HG02610 (cell line): ENCODE measurements around the gene TAF7.
A peak's percentile ranks its signal among the peaks of the same experiment; 100 is the strongest.
"Not testable (repeated sequence)": the region's sequence is repeated elsewhere in the genome, so short reads cannot be mapped to it uniquely, and the experiment has no call there.

ENCODE experiments used
- ATAC-seq: cut with Tn5 transposase; IDR thresholded peaks from one replicate; pipeline ENCODE4 v1.9.1; 2021; ENCODE audit warnings: mild to moderate bottlenecking, moderate library complexity; ENCODE audit not compliant: unreplicated experiment

The TAF7 gene, protein sequence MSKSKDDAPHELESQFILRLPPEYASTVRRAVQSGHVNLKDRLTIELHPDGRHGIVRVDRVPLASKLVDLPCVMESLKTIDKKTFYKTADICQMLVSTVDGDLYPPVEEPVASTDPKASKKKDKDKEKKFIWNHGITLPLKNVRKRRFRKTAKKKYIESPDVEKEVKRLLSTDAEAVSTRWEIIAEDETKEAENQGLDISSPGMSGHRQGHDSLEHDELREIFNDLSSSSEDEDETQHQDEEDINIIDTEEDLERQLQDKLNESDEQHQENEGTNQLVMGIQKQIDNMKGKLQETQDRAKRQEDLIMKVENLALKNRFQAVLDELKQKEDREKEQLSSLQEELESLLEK

DNA sequence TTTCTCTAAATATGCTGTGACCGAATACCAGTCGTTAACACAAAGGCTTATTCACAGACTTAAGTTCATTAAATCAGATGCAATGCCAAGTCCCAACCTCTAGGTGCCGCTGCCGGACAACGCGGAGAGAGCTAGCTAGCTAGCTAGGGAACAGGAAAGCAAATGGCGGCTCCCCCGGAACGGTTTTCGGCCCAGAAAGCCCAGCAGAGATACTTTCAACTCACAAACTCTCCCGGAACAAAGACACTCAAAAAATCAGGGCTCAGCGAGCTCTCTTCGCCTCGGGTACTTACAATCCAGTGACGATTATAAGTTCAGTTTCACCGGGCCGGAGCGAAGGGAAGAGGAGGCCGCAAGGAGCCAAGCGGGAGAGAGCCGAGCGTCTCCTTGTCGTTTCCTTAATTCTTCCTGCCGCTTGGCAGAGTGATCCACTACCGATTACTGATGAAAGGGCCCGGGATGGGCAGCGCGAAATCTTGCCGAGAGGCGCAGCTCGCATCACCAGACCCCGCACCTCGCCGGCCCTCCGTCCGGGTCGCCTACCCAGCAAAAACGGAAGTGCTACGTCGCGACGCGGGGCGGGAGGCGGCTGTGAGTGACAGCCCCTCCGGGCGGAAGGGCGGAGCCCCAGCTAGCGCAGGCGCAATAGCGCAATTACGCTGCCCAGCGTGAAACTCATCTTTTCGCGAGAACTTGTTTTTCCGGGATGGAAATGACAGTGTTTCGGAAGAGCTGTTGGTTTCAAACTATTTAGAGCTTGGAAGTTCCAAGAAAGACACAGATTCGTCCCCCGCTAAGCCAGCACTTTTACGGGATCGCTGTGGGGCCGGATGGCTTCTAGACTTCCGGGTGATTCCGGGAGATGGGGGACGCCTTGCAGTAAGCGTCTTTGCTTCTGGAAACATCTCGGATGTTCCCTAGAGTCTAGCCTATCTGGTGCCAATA lies at the start of gene TAF7:
Gene TAF7, minus strand, starts transcription at position 560 of the 945 bp plus-strand sequence. CDS start 740 bp downstream, outside the sequence.
- ATAC-seq: peak; percentile 94

DNA sequence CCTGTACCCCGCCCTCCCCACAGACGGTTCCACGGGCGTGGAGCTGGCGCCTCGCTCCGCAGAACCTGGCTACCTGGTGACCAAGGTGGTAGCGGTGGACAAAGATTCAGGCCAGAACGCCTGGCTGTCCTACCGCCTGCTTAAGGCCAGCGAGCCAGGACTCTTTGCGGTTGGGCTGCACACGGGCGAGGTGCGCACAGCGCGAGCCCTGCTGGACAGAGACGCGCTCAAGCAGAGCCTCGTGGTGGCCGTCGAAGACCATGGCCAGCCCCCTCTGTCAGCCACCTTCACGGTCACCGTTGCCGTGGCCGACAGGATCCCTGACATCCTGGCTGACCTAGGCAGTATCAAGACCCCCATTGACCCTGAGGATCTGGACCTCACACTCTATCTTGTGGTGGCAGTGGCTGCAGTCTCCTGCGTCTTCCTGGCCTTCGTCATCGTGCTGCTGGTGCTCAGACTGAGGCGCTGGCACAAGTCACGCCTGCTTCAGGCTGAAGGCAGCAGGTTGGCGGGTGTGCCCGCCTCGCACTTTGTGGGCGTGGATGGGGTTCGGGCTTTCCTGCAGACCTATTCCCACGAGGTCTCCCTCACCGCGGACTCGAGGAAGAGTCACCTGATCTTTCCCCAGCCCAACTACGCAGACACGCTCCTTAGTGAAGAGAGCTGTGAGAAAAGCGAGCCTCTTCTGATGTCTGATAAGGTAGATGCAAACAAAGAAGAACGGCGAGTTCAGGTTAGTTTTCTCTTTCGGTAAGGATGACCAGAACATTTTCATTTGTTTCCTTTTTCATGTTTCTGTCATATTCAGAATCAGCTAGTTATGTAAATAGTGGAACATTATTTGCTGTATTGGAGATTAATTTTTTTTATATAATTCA lies 45.7 kb upstream of the TAF7 start:
- no peak for ATAC-seq

DNA sequence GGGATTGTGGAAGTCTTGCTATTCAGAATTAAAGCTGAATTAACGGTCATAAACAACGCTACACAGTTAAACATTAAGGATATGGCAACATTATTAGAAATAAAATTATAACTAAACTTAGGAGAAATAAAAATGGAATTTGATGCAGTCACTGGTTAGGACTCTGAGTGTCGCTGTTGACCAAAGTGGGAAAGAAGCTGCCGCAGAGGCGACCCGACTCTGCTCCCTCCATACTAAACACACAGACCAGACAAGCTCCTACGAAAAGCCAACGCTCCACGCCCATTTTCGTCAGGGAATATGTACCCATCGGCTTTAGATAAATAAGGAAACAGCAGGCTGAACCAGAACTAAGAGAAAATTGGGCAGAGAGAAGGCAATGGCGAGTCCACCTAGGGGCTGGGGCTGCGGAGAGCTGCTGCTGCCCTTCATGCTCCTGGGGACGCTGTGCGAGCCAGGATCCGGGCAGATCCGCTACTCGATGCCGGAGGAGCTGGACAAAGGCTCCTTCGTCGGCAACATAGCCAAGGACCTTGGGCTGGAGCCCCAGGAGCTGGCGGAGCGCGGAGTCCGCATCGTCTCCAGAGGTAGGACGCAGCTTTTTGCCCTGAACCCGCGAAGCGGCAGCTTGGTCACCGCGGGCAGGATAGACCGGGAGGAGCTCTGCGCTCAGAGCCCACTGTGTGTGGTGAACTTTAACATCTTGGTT lies 43.5 kb upstream of the TAF7 start, which contains the start of gene PCDHGA5:
Gene PCDHGA5, plus strand, starts transcription at position 211 of the 709 bp plus-strand sequence. Its CDS starts 169 bp downstream, at position 380.
- ATAC-seq: no peak

DNA sequence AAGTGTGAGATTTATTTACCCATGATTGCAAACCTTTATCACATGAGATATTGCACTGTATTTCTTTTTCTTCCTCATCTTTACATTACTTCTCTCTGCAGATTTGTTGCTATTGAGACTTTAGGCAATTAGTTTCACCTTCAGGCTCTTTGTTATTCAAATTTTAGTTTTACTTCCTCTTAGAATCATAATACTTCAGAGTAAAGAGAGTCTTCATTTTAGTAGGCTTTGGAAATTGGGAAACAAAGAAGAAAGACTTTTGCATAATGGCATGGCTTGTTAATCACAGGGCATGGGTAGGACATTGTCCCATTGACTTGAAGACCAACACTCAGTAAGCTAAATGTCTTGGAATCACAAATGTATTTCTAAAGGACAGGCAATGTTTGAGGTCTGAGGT lies 42.1 kb upstream of the TAF7 start:
- no peak for ATAC-seq

DNA sequence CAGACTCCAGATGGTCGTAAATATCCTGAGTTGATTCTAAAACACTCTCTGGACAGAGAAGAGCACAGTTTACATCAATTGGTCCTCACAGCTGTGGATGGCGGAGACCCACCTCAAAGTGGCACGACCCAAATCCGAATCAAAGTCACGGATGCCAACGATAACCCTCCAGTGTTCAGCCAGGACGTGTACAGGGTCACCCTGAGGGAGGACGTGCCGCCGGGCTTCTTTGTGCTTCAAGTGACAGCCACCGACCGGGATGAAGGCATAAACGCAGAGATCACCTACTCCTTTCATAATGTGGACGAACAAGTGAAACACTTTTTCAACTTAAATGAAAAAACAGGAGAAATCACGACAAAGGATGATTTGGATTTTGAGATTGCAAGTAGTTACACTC lies 40.1 kb upstream of the TAF7 start:
- ATAC-seq: no peak

DNA sequence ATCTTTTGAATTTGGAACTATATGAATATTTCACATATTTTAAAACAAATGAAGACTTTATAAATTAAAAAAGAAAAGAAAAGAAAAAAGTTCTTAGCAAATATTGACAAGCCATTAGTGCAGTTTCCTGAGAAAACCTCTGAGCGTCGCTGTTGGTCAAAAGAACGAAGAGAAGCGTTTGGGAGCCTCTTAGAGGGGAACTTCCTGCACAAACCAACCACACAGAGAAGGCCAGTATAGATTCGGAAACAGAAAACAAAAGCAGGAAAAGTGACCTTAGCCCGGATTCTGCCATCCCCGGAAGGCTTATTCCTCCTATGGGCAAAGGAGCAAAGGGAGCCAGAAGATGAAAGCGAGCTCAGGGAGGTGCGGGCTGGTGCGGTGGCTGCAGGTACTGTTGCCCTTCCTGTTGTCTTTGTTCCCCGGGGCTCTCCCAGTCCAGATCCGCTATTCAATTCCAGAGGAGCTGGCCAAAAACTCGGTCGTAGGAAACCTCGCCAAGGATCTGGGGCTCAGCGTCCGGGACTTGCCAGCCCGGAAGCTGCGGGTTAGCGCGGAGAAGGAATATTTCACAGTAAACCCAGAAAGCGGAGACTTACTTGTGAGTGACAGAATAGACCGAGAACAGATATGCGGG lies 39.3 kb upstream of the TAF7 start, which contains the start of gene PCDHGB2:
Gene PCDHGB2, plus strand, starts transcription at position 205 of the 637 bp plus-strand sequence. Its CDS starts 142 bp downstream, at position 347.
- peak; percentile 79 for ATAC-seq

DNA sequence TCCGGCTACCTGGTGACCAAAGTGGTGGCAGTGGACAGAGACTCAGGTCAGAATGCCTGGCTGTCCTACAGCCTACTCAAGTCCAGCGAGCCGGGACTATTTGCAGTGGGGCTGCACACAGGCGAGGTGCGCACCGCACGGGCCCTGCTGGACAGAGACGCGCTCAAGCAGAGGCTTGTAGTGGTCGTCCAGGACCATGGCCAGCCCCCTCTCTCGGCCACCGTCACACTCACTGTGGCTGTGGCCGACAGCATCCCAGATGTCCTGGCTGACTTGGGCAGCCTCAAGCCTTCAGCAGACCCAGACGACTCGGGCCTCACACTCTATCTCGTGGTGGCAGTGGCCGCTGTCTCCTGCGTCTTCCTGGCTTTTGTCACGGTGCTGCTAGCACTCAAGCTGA lies 36.4 kb upstream of the TAF7 start:
- ATAC-seq: no peak

DNA sequence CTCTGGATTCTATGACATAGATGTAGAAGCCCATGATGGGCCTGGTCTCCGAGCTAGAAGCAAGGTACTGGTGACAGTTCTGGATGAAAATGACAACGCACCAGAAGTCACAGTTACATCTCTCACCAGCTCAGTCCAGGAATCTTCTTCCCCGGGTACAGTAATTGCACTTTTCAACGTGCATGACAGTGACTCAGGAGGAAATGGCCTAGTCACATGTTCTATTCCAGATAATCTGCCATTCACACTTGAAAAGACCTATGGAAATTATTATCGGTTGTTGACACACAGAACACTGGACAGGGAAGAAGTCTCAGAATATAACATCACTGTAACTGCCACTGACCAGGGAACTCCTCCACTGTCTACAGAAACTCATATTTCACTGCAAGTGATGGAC lies 35.5 kb upstream of the TAF7 start:
- no peak for ATAC-seq

DNA sequence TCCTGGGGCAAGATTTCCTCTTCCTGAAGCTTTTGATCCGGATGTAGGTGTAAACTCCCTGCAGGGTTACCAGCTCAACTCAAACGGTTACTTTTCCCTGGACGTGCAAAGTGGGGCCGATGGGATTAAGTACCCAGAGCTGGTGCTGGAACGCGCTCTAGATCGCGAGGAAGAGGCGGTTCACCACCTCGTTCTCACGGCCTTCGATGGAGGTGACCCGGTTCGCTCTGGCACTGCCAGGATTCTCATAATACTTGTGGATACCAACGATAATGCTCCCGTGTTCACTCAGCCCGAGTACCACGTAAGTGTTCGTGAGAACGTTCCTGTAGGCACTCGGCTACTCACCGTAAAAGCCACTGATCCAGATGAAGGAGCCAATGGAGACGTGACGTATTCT lies 35.1 kb upstream of the TAF7 start:
- ATAC-seq: no peak

DNA sequence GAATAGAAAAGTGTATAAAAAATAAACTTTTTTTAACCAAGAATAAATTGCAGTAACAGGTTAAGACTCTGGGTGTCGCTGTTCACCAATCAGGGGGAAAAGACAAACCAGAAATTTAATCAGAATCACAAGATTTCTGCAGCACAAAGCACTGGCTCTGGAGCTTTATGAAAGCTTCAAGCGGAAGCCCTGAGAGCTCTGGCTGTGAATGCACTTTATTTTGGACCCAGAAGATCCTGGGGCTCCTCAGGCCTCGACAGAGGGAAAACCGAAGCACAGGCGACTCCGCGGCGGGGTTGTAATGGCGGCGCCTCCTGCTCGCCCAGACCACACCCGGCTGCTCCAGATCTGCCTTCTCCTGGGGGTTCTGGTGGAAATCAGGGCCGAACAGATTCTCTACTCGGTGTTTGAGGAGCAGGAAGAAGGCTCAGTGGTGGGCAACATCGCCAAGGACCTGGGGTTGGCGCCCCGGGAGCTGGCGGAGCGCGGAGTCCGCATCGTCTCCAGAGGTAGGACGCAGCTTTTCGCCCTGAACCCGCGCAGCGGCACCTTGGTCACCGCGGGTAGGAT lies 34.4 kb upstream of the TAF7 start, which contains the start of gene PCDHGA4:
Gene PCDHGA4, plus strand, starts transcription at position 122 of the 570 bp plus-strand sequence. Its CDS starts 87 bp downstream, at position 209.
- no peak for ATAC-seq

DNA sequence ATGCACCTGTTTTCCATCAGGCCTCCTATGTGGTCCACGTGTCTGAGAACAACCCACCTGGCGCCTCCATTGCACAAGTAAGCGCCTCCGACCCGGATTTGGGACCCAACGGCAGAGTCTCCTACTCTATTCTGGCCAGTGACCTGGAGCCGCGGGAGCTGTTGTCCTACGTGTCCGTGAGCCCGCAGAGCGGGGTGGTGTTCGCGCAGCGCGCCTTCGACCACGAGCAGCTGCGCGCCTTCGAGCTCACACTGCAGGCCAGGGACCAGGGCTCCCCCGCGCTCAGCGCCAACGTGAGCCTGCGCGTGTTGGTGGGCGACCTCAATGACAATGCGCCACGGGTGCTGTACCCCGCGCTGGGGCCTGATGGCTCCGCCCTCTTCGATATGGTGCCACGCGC lies 31.0 kb upstream of the TAF7 start:
- no peak for ATAC-seq

DNA sequence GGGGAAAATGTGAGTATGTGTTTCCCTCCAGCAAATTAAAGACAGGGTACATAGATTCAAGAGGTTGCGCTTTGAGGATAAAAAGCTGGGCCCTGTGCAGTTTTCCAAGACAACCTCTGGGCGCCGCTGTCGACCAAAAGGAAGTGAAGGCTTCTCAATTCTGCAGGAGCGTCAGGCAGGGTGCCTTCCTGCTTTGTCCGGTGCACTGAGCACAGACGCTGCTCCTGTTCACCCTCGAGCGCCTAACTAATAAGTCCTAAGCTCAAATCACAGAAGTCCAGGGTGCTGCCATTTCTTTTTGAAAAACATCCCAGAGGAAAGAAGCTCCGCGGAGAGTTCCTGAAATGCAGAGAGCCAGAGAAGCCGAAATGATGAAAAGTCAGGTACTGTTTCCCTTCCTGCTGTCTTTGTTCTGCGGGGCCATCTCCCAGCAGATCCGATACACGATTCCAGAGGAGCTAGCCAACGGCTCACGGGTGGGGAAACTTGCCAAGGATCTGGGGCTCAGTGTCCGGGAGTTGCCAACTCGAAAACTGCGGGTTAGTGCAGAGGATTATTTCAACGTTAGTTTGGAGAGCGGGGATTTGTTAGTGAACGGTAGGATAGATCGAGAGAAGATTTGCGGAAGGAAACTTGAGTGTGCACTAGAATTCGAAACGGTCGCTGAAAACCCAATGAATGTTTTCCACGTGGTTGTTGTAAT lies 29.5 kb upstream of the TAF7 start, which contains the start of gene PCDHGB1:
Gene PCDHGB1, plus strand, starts transcription at position 183 of the 703 bp plus-strand sequence. Its CDS starts 162 bp downstream, at position 345.
- ATAC-seq: peak; percentile 41

DNA sequence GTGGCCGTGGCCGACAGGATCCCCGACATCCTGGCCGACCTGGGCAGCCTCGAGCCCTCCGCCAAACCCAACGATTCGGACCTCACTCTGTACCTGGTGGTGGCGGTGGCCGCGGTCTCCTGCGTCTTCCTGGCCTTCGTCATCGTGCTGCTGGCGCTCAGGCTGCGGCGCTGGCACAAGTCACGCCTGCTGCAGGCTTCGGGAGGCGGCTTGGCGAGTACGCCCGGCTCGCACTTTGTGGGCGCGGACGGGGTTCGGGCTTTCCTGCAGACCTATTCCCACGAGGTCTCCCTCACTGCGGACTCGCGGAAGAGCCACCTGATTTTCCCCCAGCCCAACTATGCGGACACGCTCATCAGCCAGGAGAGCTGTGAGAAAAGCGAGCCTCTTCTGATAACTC lies 25.4 kb upstream of the TAF7 start:
- not testable (repeated sequence) for ATAC-seq

DNA sequence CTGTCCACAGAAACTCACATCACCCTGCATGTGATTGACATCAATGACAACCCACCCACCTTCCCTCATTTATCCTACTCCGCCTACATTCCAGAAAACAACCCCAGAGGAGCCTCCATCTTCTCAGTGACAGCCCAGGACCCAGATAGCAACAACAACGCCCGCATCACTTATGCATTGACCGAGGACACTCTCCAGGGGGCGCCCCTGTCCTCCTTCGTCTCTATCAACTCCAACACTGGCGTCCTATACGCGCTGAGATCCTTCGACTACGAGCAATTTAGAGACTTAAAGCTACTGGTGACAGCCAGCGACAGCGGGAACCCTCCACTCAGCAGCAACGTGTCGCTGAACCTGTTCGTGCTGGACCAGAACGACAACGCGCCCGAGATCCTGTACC lies 24.7 kb upstream of the TAF7 start:
- no peak for ATAC-seq

DNA sequence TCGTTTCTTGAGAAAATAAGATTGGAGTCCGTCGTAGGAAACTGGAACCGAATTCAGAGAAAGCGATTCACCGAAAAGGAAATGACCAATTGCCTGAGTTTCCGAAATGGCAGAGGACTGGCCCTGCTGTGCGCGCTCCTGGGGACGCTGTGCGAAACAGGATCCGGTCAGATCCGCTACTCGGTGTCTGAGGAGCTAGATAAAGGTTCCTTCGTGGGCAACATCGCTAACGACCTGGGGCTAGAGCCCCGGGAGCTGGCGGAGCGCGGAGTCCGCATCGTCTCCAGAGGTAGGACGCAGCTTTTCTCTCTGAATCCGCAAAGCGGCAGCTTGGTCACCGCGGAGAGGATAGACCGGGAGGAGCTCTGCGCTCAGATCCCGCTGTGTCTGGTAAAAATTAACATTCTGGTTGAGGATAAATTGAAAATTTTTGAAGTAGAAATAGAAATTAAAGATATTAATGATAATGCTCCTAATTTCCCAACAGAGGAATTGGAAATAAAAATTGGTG lies 23.4 kb upstream of the TAF7 start:
- no peak for ATAC-seq

DNA sequence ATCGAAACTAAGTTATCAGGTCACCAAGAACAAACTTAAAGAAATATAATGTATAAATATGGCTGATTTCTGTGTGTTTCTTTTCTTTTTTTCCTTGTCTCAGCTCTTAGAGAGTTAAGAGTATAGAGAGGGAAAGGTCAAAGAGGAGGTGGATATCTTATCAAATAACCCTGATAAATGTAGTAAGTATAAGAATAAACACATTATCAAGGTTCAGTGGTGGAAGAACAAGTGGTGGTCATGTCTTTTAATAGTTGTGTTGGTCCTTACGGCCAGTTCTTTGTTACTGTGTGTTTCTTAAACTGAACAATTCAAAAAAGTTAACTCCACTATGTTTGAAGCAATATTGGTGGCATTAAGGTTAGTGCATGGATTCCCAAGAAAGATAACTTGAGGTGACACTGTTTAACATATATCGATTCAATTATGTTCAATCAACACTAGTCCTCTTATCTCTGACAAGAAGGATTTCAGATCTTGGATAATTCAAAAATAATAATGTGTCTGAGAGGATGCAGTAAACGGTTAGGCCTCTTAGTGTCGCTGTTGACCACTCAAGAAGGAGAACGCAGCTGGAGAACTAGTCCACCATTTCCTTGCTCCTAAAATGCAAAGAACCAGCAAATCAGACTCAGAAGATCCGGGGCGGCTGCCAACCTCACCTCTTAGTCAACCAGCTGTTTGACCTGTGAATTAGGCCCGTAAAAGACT lies 22.8 kb upstream of the TAF7 start, which contains the start of gene PCDHGA3:
Gene PCDHGA3, plus strand, starts transcription at position 588 of the 711 bp plus-strand sequence. CDS start 205 bp downstream, outside the sequence.
- ATAC-seq: no peak

DNA sequence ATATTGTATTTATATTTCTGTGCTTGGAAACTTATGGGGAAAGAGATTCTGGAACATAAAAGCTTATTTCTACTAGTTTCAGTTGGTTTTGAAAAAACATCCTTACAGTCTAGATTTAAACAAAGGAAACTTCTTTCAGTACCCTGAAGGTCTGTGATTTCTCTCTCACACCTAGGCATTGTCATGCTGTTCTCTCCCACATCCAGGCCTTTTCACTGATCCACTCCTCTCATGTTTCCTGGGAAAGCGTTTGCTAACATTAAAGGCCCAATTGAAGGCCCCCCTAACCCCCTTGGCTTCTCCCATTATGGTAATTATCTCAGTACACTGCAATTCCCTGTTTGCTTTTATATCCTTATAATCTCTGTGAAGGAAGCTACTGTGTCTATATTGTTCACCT lies 22.2 kb upstream of the TAF7 start:
- ATAC-seq: no peak
